ENCODE data around the gene RALGPS1.

Gene RALGPS1

DNA sequence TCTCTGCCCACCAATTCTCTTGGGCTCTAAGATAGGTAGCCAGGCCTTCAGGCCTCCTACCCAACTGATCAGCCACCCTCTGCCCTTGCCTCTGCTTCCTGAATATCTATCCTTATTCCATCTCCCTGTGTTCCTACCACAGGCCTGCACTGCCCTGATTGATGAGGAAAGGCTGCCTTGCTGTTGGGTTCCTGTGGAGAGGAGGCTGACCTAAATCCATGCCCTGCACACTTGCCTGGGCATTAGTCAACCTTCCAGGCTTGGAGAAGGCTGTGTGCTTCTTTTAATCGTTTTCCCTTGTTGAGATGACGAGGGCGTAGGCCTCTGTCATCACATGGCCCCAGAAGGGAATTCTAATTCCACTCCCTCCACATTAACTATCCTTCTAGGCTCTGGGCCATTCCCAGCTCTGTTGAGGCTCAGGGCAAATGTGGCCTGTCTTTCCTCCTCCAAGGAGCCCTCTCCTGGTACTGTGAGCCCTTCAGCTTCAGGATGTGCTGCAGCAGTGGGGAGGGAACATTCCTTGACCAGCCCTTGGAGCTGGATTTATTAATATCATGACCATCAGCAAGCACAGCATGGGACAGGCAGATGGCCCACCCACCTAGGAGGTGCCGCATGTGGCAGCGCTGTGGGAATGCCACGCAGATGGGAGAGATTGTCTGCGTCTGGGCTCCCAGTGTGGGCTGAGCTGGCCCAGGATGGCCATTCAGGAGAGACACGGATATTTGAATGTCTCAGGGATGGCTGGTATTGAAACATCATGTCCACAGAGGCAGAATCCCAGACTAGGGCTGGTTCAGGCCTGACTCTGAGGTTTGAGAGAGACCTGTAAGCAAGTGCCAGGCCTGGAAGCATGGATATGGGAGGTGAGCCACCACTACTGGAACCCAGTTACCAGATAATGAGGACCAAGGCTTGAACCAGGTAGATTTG is 166.9 kb downstream of the RALGPS1 start:
- intact Hi-C loops (cut with DNase I) = no loop called here
- peak in 1 of 42 donors; percentile 29 for DNase-seq

DNA sequence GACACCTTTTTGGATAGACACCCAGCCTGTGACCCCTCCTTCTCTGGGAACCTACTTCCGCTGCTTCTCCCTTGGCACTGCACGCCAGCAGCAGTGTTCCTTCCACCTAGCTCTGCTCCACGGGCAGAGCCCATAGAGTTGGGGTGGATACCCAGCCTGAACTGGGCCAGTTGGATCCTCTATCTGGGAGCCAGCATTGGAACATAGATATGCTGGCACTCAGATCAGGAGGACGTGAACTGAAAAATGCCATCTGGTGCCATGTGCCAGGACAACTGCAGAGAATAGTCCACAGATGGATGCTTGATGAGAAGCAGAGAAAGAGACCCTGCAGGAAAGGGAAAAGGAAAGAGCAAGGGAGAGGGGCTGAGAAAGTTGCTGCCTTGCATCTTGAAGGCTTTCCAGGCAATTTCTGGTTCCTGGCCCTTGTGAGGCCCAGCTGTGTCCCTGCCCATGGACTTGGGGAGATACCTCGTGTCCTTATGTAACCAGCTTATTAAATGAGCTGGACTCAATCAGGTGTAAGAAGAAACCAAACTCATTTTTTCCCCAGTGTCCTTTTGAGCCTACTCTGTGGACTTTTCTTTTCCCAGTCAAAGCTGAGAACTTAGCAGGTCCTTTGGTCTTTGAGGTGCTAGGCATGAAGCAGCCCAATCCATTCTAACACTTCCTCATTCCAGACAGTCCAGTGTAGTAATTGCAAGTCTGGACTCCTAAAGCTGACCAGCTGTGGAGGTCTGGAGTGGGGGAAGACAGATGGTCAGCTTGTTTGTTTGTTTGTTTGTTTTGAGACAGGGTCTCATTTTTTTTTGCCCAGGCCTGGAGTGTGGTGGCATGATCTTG is 168.8 kb downstream of the RALGPS1 start:
- peak in 1 of 42 donors; percentile 33 for DNase-seq
- intact Hi-C loops (cut with DNase I) = no loop called here

DNA sequence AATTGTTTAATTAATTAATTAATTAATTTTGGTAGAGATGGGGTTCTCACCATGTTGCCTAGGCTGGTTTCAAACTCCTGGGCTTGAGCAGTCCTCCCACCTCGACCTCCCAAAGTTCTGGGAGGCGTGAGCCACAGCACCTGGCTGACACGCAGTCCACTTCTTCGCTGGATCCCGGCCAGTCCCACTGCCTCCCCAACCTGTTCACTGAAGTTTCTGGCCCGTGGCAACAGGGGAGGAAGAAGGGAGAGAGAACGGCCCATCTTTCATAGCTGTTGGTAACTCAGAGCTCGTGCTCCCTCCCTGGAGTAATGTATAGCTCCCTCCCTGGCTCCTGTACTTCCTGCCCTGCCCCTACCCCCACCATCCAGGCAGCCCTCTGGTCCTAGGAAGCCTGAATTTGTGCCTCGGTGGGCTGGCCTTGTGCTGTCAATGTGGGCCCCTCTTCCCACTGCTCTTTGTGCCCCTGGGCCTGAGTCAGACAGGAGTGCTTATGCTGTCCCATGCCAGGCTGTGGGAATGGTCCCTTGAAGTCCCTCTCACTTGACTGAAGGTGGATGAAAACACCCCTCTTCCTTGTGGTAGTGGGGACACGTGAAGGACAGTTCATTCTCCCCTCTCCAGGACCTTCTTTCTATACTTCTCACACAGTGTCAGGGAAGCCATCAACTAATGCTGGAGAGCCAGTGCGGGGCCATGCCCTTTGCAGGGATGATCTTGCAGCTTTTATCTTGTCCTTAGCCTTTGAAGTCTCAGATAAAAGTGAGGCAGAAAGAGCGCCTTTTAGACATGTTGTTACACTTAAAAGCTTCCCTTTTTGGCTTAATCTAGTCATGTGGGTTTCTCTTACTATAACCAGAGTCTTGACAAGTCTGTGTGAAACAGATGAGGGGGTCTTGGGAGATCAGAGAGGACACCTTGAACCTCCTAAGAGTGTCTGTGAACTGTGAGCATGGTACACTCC is 169.8 kb downstream of the RALGPS1 start:
- intact Hi-C loops (cut with DNase I) = no loop called here
- peak in 1 of 42 donors; percentile 33 for DNase-seq

DNA sequence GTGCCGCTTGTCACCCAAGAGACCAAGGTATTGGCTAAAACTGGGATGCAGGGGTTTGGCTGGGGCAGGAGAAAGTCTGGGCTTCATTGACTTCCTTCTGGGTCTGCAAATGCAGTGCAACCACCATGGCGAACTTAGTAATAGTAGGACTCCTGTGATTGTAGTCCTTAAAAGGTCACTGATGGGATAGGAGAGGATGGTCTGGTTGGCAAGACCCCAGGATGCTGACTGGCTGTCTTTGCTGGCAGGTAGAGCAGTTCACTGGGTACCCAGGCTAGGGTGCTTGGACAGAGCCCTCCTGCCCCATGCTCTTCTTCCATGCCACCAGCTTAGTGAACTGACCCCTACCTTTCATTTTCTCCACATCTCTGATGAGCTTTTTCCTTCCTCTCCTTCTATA is 170.6 kb downstream of the RALGPS1 start:
- intact Hi-C loops (cut with DNase I) = no loop called here
- peak in 1 of 42 donors; percentile 24 for DNase-seq

DNA sequence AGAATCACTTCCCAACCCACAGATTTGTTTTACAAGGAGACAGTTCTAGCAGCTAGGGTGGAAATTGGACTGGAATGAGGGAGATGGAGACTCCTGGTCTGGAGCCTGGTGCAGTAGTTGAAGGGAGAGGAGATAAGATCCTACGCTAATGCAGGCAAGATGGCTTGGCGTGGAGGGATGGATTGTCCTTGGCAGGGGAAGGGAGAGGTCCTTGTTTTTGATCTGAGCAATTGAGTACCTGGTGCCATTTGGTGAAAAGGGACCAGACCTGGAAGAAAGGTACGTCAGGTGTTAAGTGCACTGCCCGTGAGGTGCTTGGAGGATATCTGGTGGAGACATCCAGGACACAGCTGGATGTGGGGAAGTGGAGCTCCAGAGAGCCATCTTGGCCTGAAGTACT is 172.2 kb downstream of the RALGPS1 start:
- peak in 2 of 42 donors; percentile 16 to 35 for DNase-seq
- intact Hi-C loops (cut with DNase I) = no loop called here

DNA sequence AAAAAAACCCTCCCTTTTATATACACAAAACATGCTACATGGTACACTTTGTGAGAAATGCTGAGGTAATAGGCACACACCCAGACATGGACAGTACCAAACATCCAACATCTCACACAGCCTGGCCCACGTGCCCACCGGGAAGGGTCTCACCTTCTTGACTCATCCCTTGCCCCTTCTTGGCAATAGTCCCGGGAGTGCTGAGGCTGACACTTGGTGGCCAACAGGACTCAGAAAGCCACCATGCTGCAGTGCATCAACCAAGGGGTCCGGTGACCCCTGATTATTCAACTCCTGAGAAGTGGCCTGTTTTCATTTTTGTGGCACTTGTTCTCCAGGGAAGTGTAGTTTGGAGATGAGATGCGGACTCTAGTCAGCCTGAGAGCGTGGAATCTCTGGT is 172.8 kb downstream of the RALGPS1 start:
- peak in 1 of 42 donors; percentile 38 for DNase-seq
- intact Hi-C loops (cut with DNase I) = no loop called here

DNA sequence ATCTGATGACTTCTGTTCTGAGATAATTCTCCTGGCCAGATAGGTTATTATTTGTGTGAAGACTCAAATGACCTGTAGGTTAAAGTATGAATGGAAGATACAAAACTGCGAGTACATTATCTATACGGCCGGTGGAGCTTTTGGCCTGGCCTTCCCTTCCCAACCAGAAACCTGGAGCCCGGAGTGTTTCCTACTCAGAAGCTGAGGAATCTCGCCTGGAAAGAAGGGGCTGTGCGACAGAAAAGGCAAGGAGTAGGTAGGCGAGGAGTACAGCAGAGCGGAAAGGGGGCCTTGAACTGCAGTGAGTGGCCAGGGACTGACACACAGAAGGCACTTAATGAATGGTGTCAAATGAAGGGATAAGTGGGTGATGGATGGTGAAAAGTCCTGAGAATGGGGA is 173.3 kb downstream of the RALGPS1 start:
- DNase-seq = peak in 1 of 42 donors; percentile 13
- intact Hi-C loops (cut with DNase I) = no loop called here

DNA sequence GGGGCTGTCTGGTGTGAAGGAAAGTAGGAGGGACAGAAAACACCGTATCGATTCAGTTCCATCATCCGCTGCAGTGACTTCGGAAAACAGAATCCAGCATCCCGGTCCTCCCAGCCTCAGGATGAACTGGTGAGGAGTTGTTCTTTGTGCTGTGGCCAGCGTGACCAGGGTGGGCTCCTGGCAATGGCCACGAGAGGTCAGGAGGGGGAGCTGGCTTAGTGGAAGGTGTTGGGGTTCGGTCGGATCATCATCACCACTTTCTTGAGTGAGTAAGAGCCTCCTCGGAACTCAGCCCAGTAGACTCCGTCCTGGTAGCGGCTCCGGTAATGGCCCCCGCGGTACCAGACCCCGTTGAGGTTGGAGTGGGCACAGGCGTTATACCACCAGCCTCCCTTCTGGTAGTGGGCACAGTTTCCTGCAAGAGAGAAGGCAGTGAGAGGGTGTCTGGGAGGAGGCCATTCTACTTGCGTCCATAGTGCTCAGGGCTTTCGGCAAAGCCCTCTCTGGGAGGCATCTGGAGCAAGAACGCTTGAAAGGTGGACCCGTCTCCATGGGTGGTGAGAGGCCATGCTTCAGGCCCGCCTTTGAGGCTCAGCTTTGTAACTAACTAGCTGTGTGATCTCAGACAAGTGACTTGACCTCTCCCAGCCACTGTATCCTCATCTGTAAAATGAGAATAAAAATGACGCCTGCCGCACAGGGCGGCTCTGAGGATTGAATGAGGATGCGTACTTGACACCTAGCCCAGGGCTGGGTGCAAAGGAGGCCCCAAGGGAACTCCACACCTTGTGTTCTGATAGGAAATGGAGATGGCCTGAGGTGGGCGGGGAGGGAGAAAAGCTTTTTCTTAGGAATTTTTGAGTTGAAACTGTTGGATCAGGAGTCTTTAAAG is 174.4 kb downstream of the RALGPS1 start:
- peak in 2 of 42 donors; percentile 8 to 18 for DNase-seq
- intact Hi-C loops (cut with DNase I) = no loop called here

DNA sequence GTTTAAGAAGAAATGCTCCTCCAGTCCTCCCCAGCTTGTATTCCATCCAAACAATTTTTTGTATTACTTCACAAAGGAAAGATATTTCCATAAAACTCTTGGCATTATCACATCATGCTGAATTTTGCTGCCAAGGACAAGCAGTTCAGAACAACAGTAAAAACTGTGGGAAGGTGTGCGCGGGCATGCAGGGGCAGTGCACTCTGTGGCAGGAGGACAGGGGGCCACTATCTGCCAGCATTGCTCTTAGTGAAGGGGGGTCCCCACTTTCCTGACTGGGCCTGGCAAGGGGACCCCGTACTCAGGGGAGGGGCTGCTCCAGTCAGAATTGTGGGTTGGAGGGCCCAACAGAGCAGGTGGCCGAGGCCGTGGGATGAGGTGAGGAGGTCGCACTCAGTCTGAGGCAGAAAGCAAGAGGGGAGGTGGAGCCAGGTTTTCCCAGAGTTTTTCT is 175.1 kb downstream of the RALGPS1 start:
- intact Hi-C loops (cut with DNase I) = no loop called here
- peak in 2 of 42 donors; percentile 11 to 21 for DNase-seq

DNA sequence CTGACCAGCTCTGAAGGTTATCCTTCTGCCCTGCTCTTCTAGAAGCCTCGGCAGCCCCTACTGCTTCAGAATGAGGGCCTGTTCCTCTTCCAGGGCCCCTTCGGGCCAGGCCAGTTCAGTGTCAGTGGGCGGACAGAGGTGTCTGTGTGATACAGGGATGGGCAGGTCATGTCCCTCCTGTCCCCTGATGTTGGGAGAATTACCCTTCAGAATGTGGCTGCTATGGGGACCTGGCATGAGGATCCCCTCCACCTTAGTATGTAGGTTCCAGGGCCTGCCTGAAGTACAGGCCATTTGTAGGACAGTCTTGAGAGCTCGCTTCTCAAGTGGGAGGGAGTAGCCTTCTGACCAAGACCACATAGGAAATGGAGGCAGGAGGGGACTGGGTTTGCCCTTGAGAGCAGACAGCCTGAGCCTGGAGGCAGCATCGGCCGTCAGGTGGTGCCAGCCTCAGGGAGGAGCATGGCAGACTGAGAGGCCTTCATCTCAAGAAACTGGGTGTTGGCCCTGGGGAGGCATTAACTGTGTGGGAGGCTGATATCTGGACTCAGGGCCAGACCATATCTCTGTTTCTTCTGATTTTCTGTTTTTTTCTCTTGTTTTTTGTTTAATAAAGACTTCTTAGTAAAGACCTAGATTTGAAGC is 175.9 kb downstream of the RALGPS1 start:
- peak in 1 of 42 donors; percentile 26 for DNase-seq
- intact Hi-C loops (cut with DNase I) = no loop called here

DNA sequence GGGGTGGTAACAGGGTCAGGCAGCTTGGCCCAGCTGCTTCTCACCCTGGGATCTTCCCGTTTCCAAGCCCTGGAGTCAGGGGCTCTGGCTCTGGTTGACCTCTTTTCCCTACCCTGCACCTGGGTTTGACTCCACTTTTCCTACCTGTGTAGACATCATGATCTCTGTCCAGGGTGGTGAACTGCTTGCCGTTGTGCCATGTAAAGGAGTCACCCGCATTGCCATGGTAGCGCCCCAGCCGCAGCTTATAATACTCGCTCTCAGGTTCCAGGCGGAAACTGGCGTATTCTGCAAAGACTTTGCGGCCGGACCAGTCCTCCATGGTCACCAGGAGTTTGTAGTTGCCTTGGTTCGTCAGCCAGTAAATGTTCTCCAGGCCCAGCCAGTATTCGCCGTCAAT is 176.9 kb downstream of the RALGPS1 start:
- intact Hi-C loops (cut with DNase I) = no loop called here
- no peak for DNase-seq

DNA sequence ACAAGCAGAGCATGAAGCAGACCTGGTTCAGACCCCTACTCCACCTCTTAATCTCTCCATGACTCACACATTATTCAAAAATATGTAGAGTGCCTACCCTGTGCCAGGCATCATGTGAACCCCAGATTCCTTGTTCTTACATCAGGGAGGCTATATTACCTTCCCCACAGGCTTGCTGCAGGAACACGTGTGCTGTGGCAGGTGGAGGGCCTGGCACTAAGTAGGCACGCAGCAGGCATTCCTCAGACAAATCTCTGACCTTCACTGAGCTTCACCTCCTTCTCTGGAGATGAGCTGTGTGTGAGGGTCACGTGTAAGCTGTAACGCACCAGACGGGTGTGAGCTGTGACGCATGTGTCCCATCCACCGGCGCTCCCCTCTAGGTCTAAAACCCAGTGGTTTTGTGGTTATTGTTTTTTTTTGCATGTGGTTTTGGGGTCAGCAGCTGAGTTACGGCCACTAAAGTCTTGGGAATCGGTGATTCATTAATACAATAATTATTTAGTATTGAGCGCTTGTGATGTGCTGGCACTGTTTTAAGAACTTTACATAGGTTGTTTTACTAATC is 177.5 kb downstream of the RALGPS1 start:
- intact Hi-C loops (cut with DNase I) = no loop called here
- peak in 2 of 42 donors; percentile 13 to 23 for DNase-seq

DNA sequence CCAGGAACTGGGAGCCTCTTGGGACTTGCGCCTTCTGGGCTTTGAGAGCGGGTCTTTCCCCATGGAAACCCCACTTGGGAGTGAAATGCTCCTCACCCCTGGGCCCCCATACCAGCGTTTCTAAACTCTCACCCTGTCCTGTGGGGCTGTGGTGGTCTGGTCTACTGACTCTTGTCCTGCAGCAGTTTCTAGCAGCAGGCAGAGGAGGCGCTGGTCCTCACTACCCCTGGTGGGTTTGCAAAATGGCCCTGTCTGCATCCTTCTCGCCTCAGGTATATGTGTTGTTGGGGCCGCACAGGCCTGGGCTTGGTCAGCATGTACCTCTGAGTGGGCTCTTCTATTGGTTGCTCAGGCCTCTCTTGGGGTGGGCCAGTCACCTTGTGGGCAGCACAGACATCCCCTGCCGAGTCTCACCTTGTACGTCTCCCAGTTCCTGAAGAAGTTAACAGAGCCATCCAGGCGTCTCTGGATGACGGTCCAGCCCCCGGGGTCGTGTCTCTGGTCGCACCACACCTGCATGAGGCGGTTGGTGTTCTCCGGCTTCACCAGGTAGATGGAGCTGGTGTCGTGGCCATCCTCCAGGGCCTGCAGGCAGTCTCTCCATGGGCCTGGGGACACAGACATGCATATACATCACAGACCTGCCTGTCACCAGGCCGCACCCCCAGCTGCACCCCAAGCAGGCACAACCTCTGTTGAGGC is 178.9 kb downstream of the RALGPS1 start:
- intact Hi-C loops (cut with DNase I) = no loop called here
- DNase-seq = peak in 2 of 42 donors; percentile 12 to 24

DNA sequence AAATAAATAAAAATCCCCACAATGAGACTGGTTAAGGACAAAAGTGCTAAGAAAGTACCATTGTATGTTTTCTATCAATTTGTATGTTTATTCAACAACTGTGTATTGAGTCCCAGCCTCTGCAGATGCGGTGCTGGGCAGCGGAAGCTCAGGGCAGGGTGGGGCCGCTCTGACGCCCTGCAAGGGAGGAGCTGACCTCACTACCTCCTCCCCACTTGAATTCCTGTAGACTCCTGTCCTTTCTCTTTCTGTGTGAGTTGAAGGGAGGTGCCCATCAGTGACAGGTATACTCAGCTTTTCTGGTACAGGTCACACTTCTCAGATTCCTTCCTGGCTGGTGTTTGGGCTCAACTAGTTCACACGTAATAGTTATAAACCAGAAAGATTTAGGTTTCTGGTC is 180.8 kb downstream of the RALGPS1 start:
- DNase-seq = peak in 2 of 42 donors; percentile 24 to 30
- intact Hi-C loops (cut with DNase I) = no loop called here

DNA sequence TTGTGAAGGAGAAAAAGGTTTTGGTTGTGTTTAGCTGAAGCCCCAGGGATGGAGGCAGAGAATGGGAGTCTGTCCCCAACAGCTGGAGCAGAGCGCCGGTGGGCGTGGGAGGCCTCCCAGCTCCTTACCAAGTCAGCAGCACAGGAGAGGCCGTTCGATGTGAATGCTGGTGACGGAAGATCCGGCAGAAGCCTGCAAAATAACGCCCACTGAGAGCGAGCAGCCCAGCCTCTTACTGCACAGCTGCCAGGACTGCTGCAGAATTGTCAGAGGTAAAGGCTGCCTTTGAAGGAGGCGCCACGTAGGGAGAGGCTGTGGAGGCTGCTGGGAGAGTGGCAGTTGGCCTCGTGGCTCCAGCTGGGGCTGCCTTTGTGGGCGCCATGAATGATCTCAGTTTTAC is 181.6 kb downstream of the RALGPS1 start:
- DNase-seq = peak in 40 of 42 donors; percentile 31 to 85 (median 60)
- intact Hi-C loops (cut with DNase I) = no loop called here

DNA sequence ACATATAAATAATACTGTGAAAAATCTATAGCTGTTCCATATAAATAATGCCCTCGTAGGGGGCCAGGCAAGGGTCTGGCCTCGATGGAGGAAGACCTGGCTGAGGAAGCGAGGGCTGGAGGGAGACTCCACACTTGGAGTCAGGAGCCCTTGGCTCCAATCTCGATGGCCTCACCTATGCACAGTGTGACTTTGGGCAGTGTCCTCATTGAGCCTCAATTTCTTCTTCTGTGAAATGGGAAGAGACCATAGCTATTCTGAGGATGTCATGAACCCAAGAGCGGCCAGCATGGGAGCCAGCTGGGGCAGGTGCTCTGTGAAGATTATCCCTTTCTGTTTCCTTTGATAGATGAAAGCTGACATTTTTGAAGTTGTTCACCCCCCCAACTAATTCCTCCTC is 183.1 kb downstream of the RALGPS1 start:
- intact Hi-C loops (cut with DNase I) = no loop called here
- no peak for DNase-seq
